ENCODE results near the gene UBE2B. TPM values are rescaled to one million over a fixed set of nuclear protein-coding genes. Genes with fewer than 3 reads are reported as not detected.

UBE2B gene
- polyA plus RNA-seq, 3 donors: 30.6 to 68.6 (median 43.4) TPM

DNA sequence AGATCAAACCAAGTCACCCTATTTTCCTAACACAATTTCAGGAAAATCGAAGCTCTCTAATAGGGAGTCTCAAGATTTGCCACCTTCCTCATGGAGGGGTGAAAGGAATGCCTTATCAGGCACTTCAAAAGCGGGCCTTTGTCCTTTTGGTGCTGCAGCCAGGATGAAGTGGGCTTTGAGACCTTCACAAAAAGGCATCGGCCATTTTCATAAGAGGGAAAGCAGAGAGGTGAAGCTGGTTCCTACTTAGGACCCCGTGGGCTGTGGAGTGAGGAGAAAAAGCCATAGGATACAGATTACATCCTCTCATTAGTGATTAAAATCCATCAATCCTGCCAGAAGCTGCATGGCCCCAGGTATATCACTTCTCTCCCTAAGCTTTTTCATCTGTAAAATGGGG is 39.5 kb downstream of the UBE2B start:
- Mint-ChIP-seq H3K27ac (no peak overlapping the region), H3K4me1 (peaks cover 29% of the 10 kb centered on the region), H3K9me3 (peaks cover 0 to 8% (median 0%) of the 10 kb centered on the region in 7 donors), H3K4me3 (peak overlapping the region; percentile 89 to 96), H3K36me3 (peaks cover 9 to 16% of the 10 kb centered on the region in 2 donors), H3K27me3 (ENCODE audit: low read depth in 3 of 3) (peaks cover 0 to 2% (median 2%) of the 10 kb centered on the region in 3 donors)
- H3K9ac ChIP-seq (ENCODE audit: insufficient read depth, low read length, poor library complexity, severe bottlenecking): peak overlapping the region; percentile 73
- H3K4me3 ChIP-seq (replicated peaks in 1 of 3; ENCODE audit: low read depth in 2 of 3, low read length in 3 of 3): peak overlapping the region in 2 of 3 experiments; percentile 86 to 87
- peak overlapping the region; percentile 99 for H2AFZ ChIP-seq (ENCODE audit: insufficient read depth, low read depth, low read length, poor library complexity, severe bottlenecking)
- WGBS (ENCODE audit: insufficient coverage): 100% methylated on average over 1 of the region's 4 CpGs
- intact Hi-C loops (cut with micrococcal nuclease): loop anchor here (5.0 to 10.0 kb wide), 5 partner anchors 41 to 166 kb away; partner anchors contain the start of gene JADE2 (in 1 of the 2)
- peaks cover 17% of the 10 kb centered on the region for H3K79me2 ChIP-seq (ENCODE audit: insufficient read depth, low read length)
- peaks cover 17 to 21% of the 10 kb centered on the region in 2 donors for H3K4me1 ChIP-seq (ENCODE audit: control insufficient read depth in 1 of 2, insufficient read depth in 2 of 2, low read length in 2 of 2)
- no peaks in the 10 kb centered on the region for H3K27me3 ChIP-seq (ENCODE audit: control insufficient read depth in 2 of 2, insufficient read depth in 2 of 2, low read length in 2 of 2)
- DNase-seq: no peak
- no peaks in the 10 kb centered on the region for H3K9me3 ChIP-seq (replicated peaks in 1 of 2; ENCODE audit: control insufficient read depth in 1 of 2, insufficient read depth in 1 of 2, low read length in 2 of 2)
- no peak overlapping the region for H3K27ac ChIP-seq (ENCODE audit: low read depth in 1 of 2, low read length in 2 of 2)
- no peaks in the 10 kb centered on the region for H4K20me1 ChIP-seq (ENCODE audit: insufficient read depth, low read length)
- H3K36me3 ChIP-seq (replicated peaks in 1 of 2; ENCODE audit: control insufficient read depth in 1 of 2, insufficient read depth in 2 of 2, low read length in 2 of 2): peaks cover under 1 to 26% of the 10 kb centered on the region in 2 donors
- peak overlapping the region; percentile 90 for H3K4me2 ChIP-seq (replicated peaks; ENCODE audit: extremely low read depth, low read length, poor library complexity, severe bottlenecking)
- TF ChIP-seq CTCF (IDR thresholded peaks at IDR 0.05): no peak

DNA sequence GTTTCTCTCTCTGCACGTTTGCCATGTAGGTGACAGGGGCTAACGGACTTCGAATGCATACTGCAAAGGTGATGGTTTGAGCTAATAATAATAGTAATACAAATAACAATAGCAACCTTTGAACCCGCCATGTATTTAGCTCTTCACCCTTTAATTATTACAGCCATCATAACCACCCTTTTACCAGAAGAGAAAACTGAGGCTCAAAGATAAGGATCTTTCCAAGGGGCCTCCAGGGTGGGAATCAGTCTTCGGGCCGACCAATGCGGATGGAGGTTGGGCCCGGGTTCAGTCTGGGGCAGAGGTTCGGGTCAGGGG is 39.8 kb downstream of the UBE2B start:
- Mint-ChIP-seq H3K27ac (peak overlapping the region; percentile 75 to 85 (median 84)), H3K36me3 (peaks cover 6 to 12% of the 10 kb centered on the region in 2 donors), H3K4me1 (peaks cover 29% of the 10 kb centered on the region), H3K4me3 (peak overlapping the region; percentile 89 to 96), H3K27me3 (ENCODE audit: low read depth in 3 of 3) (peaks cover 0 to 2% (median 2%) of the 10 kb centered on the region in 3 donors), H3K9me3 (peaks cover 0 to 8% (median 0%) of the 10 kb centered on the region in 7 donors)
- Histone ChIP-seq H3K4me2 (replicated peaks; ENCODE audit: extremely low read depth, low read length, poor library complexity, severe bottlenecking) (peak overlapping the region; percentile 90), H3K27me3 (ENCODE audit: control insufficient read depth in 2 of 2, insufficient read depth in 2 of 2, low read length in 2 of 2) (no peaks in the 10 kb centered on the region), H3K9me3 (replicated peaks in 1 of 2; ENCODE audit: control insufficient read depth in 1 of 2, insufficient read depth in 1 of 2, low read length in 2 of 2) (no peaks in the 10 kb centered on the region), H3K36me3 (replicated peaks in 1 of 2; ENCODE audit: control insufficient read depth in 1 of 2, insufficient read depth in 2 of 2, low read length in 2 of 2) (peaks cover 0 to 23% of the 10 kb centered on the region in 2 donors), H3K9ac (ENCODE audit: insufficient read depth, low read length, poor library complexity, severe bottlenecking) (peak overlapping the region; percentile 73), H3K4me3 (replicated peaks in 1 of 3; ENCODE audit: low read depth in 2 of 3, low read length in 3 of 3) (peak overlapping the region; percentile 60 to 87 (median 86)), H3K79me2 (ENCODE audit: insufficient read depth, low read length) (peaks cover 17% of the 10 kb centered on the region), H2AFZ (ENCODE audit: insufficient read depth, low read depth, low read length, poor library complexity, severe bottlenecking) (peak overlapping the region; percentile 99), H4K20me1 (ENCODE audit: insufficient read depth, low read length) (no peaks in the 10 kb centered on the region), H3K4me1 (ENCODE audit: control insufficient read depth in 1 of 2, insufficient read depth in 2 of 2, low read length in 2 of 2) (peaks cover 17 to 21% of the 10 kb centered on the region in 2 donors), H3K27ac (ENCODE audit: low read depth in 1 of 2, low read length in 2 of 2) (peak overlapping the region; percentile 0 to 56)
- WGBS (ENCODE audit: insufficient coverage): 3% methylated on average over 5 of the region's 9 CpGs
- intact Hi-C loops (cut with micrococcal nuclease): loop anchor here (5.0 to 10.0 kb wide), 5 partner anchors 41 to 166 kb away; partner anchors contain the start of gene JADE2 (in 1 of the 2)
- TF ChIP-seq CTCF (IDR thresholded peaks at IDR 0.05): no peak
- no peak for DNase-seq
